ENCODE data around the gene DIO3. TPM values are rescaled to one million over a fixed set of nuclear protein-coding genes. Genes with fewer than 3 reads are reported as not detected.

DIO3 gene
- total RNA-seq, 2 experiments from 2014 or later, result not detected

DNA sequence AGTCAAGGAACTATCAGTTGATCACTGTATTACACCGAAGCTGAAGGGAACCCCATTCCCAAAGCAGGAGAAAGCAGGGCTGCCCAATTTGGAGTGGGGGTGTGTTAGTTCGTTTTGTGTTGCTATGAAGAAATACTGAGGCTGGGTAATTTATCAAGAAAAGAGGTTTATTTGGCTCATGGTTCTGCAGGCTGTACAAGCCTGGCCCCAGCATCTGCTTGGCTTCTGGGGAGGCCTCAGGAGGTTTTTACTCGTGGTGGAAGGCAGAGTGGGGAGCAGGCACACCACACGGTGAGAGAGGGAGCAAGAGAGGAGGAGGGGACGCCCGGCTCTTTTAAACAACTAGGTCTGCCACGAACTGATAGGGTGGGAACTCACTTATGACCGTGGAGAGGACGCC is 16.7 kb upstream of the DIO3 start:
- H3K4me3 Mint-ChIP-seq, result no peak overlapping the region
- peaks cover 0 to 21% of the 10 kb centered on the region in 2 experiments for H3K9me3 ChIP-seq (ENCODE audit: control insufficient read depth in 1 of 2, insufficient read depth in 1 of 2, low read length in 2 of 2)
- H3K27ac Mint-ChIP-seq, result no peak overlapping the region
- H3K4me3 ChIP-seq (ENCODE audit: low read length), result no peak overlapping the region
- no peaks in the 10 kb centered on the region for H3K36me3 Mint-ChIP-seq (ENCODE audit: low read depth)
- no peaks in the 10 kb centered on the region for H3K4me1 Mint-ChIP-seq (ENCODE audit: low read depth)
- CTCF ChIA-PET, result no interaction called here
- DNase-seq, result no peak
- intact Hi-C loops (cut with DNase I, micrococcal nuclease), result no loop called here
- POLR2A ChIA-PET, result no interaction called here
- TF ChIP-seq, protein P1, sequence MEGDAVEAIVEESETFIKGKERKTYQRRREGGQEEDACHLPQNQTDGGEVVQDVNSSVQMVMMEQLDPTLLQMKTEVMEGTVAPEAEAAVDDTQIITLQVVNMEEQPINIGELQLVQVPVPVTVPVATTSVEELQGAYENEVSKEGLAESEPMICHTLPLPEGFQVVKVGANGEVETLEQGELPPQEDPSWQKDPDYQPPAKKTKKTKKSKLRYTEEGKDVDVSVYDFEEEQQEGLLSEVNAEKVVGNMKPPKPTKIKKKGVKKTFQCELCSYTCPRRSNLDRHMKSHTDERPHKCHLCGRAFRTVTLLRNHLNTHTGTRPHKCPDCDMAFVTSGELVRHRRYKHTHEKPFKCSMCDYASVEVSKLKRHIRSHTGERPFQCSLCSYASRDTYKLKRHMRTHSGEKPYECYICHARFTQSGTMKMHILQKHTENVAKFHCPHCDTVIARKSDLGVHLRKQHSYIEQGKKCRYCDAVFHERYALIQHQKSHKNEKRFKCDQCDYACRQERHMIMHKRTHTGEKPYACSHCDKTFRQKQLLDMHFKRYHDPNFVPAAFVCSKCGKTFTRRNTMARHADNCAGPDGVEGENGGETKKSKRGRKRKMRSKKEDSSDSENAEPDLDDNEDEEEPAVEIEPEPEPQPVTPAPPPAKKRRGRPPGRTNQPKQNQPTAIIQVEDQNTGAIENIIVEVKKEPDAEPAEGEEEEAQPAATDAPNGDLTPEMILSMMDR (IDR thresholded peaks at IDR 0.05), result no peak
- no peak for ATAC-seq (ENCODE audit: poor library complexity)
- H3K4me1 ChIP-seq (ENCODE audit: insufficient read depth, low read length), result no peaks in the 10 kb centered on the region
- no peaks in the 10 kb centered on the region for H3K27me3 ChIP-seq (ENCODE audit: control insufficient read depth in 1 of 2, insufficient read depth in 2 of 2, low read length in 2 of 2)
- H3K9me3 Mint-ChIP-seq, result no peaks in the 10 kb centered on the region
- no peaks in the 10 kb centered on the region for H3K36me3 ChIP-seq (ENCODE audit: insufficient read depth, low read length)
- peaks cover 4% of the 10 kb centered on the region for H3K27me3 Mint-ChIP-seq
- H3K27ac ChIP-seq (ENCODE audit: low read depth in 1 of 2, low read length in 2 of 2), result no peak overlapping the region

GRCh38 chr14:101546706-101547105 is 14.6 kb upstream of the DIO3 start:
- H3K27ac Mint-ChIP-seq, result no peak overlapping the region
- no peak for ATAC-seq (ENCODE audit: poor library complexity)
- no peak overlapping the region for H3K4me3 ChIP-seq (ENCODE audit: low read length)
- no peak overlapping the region for H3K27ac ChIP-seq (ENCODE audit: low read depth in 1 of 2, low read length in 2 of 2)
- POLR2A ChIA-PET, result no interaction called here
- H3K36me3 ChIP-seq (ENCODE audit: insufficient read depth, low read length), result no peaks in the 10 kb centered on the region
- H3K4me1 Mint-ChIP-seq (ENCODE audit: low read depth), result no peaks in the 10 kb centered on the region
- peaks cover 0 to 21% of the 10 kb centered on the region in 2 experiments for H3K9me3 ChIP-seq (ENCODE audit: control insufficient read depth in 1 of 2, insufficient read depth in 1 of 2, low read length in 2 of 2)
- no peaks in the 10 kb centered on the region for H3K9me3 Mint-ChIP-seq
- peaks cover 7% of the 10 kb centered on the region for H3K27me3 Mint-ChIP-seq
- no peak for DNase-seq
- TF ChIP-seq, protein P1 (IDR thresholded peaks at IDR 0.05), result no peak
- intact Hi-C loops (cut with DNase I, micrococcal nuclease), result no loop called here
- no peak overlapping the region for H3K4me3 Mint-ChIP-seq
- H3K4me1 ChIP-seq (ENCODE audit: insufficient read depth, low read length), result no peaks in the 10 kb centered on the region
- H3K36me3 Mint-ChIP-seq (ENCODE audit: low read depth), result no peaks in the 10 kb centered on the region
- no peaks in the 10 kb centered on the region for H3K27me3 ChIP-seq (ENCODE audit: control insufficient read depth in 1 of 2, insufficient read depth in 2 of 2, low read length in 2 of 2)
- CTCF ChIA-PET, result no interaction called here

DNA sequence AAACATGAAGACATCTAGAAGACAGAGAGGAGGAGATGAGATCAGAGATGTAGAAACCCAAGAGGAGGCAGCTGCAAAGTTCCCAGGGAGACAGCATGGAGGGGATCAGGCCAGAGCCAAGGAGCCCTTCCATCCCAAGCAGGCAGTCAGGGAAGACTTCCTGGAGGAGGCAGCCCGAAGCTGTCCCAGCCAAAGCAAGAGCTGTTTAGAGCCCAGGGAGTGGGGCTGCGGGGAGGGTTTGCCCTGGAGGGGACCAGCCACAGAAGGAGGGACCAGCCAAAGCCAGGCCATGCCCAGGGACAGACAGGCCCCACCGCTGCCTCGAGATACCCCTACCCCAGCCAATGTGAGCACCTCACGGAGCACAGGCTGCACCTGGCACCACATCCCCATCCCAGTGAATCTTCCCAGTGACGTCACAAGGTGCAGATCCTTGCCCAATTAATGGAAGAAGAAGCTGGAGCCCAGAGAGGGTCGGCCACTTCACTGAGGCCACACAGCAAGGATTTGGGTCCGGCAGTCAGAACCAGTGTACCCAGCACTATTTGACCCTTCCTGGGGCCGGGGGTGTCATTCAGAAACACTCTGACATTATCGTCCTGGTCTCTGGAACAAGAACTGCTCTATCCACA is 14.1 kb upstream of the DIO3 start:
- H3K9me3 Mint-ChIP-seq, result no peaks in the 10 kb centered on the region
- peaks cover 10% of the 10 kb centered on the region for H3K27me3 Mint-ChIP-seq

More for the DNA sequence above, 14.1 kb upstream of the DIO3 start:
- no peaks in the 10 kb centered on the region for H3K27me3 ChIP-seq (ENCODE audit: control insufficient read depth in 1 of 2, insufficient read depth in 2 of 2, low read length in 2 of 2)
- ATAC-seq (ENCODE audit: poor library complexity), result no peak
- DNase-seq, result no peak
- H3K9me3 ChIP-seq (ENCODE audit: control insufficient read depth in 1 of 2, insufficient read depth in 1 of 2, low read length in 2 of 2), result peaks cover 0 to 21% of the 10 kb centered on the region in 2 experiments
- Mint-ChIP-seq H3K36me3 (ENCODE audit: low read depth) (no peaks in the 10 kb centered on the region), H3K27ac (no peak overlapping the region), H3K4me3 (no peak overlapping the region), H3K4me1 (ENCODE audit: low read depth) (no peaks in the 10 kb centered on the region)
- no peak overlapping the region for H3K27ac ChIP-seq (ENCODE audit: low read depth in 1 of 2, low read length in 2 of 2)
- H3K4me1 ChIP-seq (ENCODE audit: insufficient read depth, low read length), result no peaks in the 10 kb centered on the region
- POLR2A ChIA-PET, result no interaction called here
- TF ChIP-seq, protein P1 (IDR thresholded peaks at IDR 0.05), result no peak
- no peaks in the 10 kb centered on the region for H3K36me3 ChIP-seq (ENCODE audit: insufficient read depth, low read length)
- CTCF ChIA-PET, result no interaction called here
- intact Hi-C loops (cut with DNase I, micrococcal nuclease), result no loop called here
- H3K4me3 ChIP-seq (ENCODE audit: low read length), result no peak overlapping the region

Measured in CD4-positive, alpha-beta T cell (primary cell).